Lower leg skin (tissue), 4 donors: ENCODE results near the gene AAGAB. TPM values are rescaled to one million over a fixed set of nuclear protein-coding genes. Genes with fewer than 3 reads are reported as not detected.
A peak's percentile ranks its signal among the peaks of the same experiment; 100 is the strongest.

Source experiments
- DNase-seq, 2 donors: peaks; one replicate each; pipeline ENCODE4 v3.0.0-alpha.2; 2019; ENCODE audit warnings: low spot score in 2 of 2
- H3K4me3 ChIP-seq: fragments of 200-600 bp; sonication (generic); 2 replicates; pipeline ENCODE4 v1.5.1; 2017; ENCODE audit warnings: mild to moderate bottlenecking, low read depth; ENCODE audit not compliant: poor library complexity, severe bottlenecking
- POLR2A ChIP-seq, 2 donors: fragments of 450-650 bp; IDR thresholded peaks; one replicate each; pipeline ENCODE4 v1.6.1; 2016 to 2017; ENCODE audit warnings: antibody characterized with exemption in 2 of 2, mild to moderate bottlenecking in 1 of 2, moderate library complexity in 1 of 2
- WGBS, 2 donors: methylation state at CpG; one replicate each; pipeline ENCODE4 v1.1.5; 2018; 5-methylcytosine and 5-hydroxymethylcytosine counted together
- intact Hi-C: fragments of 100-400 bp; cut with DNase I; formaldehyde crosslinking; loops from one replicate; pipeline ENCODE4 v1.15.0; 2023; ENCODE audit warnings: low total_unique reads
- total RNA-seq, 4 donors: library from RNA; depleted of rRNA; stranded (reverse); fragments of >200 nt; gene quantifications; one replicate each; pipeline ENCODE4 v1.1.0, GENCODE V29; 2016
- TF ChIP-seq, protein P1 (sequence below), 3 donors: fragments of 450-650 bp; IDR thresholded peaks; one replicate each; pipeline ENCODE4 v1.5.1; 2016; ENCODE audit warnings: antibody characterized with exemption in 3 of 3, mild to moderate bottlenecking in 3 of 3, moderate library complexity in 2 of 3

AAGAB gene
- total RNA-seq, 4 donors from 2014 or later, result 11.3 to 23.4 (median 17.5) TPM

DNA sequence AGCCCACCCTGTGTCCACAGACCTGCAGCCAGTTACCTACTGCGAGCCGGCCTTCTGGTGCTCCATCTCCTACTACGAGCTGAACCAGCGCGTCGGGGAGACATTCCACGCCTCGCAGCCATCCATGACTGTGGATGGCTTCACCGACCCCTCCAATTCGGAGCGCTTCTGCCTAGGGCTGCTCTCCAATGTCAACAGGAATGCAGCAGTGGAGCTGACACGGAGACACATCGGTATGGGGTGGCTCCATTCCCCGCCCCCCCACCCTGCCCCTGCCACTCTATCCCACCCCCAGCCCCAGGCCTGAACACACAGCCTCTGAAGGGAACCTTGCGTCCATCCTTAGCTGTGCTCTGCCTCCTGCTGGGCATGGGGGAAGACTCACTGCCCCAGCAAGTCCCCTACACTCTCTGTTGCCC lies 73.2 kb downstream of the AAGAB start:
- intact Hi-C loops, result no loop called here
- no peak overlapping the region for H3K4me3 ChIP-seq
- 93 to 94% methylated on average over 15 of the region's 15 CpGs for WGBS, 2 donors
- no peak for TF ChIP-seq POLR2A (IDR thresholded peaks at IDR 0.05)
- TF ChIP-seq, protein P1, sequence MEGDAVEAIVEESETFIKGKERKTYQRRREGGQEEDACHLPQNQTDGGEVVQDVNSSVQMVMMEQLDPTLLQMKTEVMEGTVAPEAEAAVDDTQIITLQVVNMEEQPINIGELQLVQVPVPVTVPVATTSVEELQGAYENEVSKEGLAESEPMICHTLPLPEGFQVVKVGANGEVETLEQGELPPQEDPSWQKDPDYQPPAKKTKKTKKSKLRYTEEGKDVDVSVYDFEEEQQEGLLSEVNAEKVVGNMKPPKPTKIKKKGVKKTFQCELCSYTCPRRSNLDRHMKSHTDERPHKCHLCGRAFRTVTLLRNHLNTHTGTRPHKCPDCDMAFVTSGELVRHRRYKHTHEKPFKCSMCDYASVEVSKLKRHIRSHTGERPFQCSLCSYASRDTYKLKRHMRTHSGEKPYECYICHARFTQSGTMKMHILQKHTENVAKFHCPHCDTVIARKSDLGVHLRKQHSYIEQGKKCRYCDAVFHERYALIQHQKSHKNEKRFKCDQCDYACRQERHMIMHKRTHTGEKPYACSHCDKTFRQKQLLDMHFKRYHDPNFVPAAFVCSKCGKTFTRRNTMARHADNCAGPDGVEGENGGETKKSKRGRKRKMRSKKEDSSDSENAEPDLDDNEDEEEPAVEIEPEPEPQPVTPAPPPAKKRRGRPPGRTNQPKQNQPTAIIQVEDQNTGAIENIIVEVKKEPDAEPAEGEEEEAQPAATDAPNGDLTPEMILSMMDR (IDR thresholded peaks at IDR 0.05), result no peak
- peak in 1 of 2 donors; percentile 43 for DNase-seq

DNA sequence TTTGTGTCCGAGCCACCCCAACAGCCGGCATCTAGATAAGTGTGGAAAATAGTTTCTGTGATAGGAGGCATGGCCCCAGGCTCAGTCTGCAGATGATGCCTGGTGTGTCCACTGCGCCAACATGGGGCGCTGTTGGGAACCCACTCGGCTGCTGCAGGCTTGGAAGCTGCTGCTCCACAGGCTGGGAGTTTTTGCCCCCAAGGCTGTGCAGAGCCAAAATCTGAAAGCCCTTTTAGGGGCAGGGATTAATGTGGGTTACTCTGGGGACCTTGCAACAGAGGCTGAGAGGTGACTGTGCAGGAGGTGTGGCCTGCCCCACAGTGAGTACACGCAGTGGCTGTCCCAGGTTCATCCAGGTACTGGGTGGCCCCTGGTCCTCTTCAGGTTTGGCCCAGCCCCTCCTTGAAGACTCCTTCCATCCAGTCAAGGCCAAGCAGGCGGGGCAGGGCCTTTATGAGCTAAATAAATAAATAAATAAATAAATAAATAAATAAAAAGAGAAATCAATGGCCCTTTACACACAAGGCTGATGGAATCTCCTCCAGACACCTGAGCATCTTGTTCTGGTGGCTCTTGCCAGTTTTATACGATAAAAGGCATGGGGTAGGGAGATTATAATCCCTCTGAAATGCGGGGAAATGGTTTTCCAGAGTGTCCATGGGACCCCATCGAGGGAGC lies 73.8 kb downstream of the AAGAB start:
- TF ChIP-seq POLR2A (IDR thresholded peaks at IDR 0.05), result no peak
- TF ChIP-seq, protein P1 (IDR thresholded peaks at IDR 0.05), result no peak
- H3K4me3 ChIP-seq, result no peak overlapping the region
- DNase-seq, result peak in 1 of 2 donors; percentile 58
- intact Hi-C loops, result no loop called here
- 93 to 96% methylated on average over 10 of the region's 10 CpGs for WGBS, 2 donors

DNA sequence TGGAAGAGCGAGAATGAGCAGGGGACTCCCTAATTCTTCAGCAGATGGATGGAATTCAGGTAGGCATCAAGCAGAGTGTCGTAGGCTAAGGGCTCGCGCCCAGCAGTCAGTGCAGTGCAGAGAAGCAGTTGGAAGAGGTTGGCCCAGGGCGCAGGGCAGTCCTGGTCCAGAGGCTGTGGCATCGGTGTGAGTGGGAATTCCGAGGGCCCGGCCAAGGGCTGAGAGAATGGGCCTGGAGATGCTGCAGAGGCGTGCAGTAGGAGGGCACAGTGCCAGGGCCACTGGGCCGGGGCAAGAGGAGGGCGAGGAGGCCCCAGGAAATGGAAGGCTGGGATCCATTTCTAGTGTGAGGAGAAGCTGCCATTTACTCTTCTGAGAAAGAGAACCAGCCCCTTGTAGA lies 74.4 kb downstream of the AAGAB start:
- TF ChIP-seq POLR2A (IDR thresholded peaks at IDR 0.05), result no peak
- TF ChIP-seq, protein P1 (IDR thresholded peaks at IDR 0.05), result no peak
- H3K4me3 ChIP-seq, result no peak overlapping the region
- WGBS, 2 donors, result 91 to 93% methylated on average over 11 of the region's 11 CpGs
- intact Hi-C loops, result no loop called here
- peak in 1 of 2 donors; percentile 84 for DNase-seq

DNA sequence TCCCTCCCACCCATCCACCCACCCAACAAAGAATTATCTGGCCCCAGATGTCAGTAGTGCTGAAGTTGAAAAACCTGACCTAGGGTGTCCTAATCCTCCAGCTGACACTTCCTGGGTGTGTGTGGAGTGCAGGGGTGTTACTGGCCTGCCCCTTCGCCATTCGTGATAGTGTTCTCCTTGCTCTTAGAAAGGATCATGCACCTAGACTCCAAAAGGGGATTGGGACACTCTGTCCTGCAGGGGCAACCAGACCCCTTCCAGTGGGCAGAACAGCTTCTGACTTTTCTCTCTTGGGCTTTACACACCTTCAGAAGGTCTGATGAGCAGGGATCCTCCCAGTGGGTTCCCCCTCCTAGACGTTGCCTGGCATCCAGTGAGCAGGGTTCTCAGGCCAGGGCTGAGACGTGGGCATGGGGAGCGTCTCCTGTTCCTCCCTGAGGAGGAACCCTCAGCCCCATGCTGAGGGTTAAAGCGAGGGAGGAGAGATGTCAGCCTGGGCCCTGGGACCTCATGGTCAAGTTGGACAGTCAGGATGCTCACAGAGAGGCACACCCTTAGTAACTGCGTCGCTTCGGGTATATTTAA lies 75.0 kb downstream of the AAGAB start:
- no peak overlapping the region for H3K4me3 ChIP-seq
- TF ChIP-seq, protein P1 (IDR thresholded peaks at IDR 0.05), result no peak
- TF ChIP-seq POLR2A (IDR thresholded peaks at IDR 0.05), result no peak
- intact Hi-C loops, result no loop called here
- 84 to 94% methylated on average over 5 to 9 of the region's 9 CpGs for WGBS, 2 donors
- peak in 1 of 2 donors; percentile 82 for DNase-seq

DNA sequence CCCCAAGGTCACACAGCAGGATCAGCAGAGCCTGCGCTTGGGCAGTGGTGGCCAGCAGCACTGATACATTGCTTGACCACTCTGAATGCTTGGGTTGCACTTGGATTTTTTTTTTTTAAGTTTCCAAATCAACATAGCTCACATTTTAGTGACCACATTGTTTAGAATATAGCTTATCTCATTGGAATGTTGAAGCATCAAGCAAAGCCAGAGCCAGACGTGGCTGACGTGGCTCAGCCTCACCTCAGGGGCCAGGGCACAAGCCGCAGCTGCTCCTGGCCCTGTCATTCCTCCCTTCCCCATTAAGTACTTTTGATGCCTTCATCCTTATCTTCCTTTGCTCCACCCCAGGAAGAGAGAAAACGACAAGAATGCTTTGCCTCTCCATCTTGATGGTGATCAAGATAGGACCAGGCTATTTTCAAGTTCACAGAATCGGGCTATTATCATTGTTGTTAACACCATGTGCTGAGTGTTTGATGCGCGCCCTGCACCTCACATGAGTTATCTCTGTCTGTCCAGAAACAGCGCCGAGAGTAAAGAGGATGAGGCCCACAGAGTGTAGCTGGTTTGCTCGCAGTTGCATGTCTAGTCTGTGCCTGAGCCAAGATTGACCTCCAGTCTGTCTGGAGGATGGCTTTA lies 75.8 kb downstream of the AAGAB start:
- 85 to 86% methylated on average over 11 of the region's 11 CpGs for WGBS, 2 donors
- intact Hi-C loops, result no loop called here
- no peak for TF ChIP-seq POLR2A (IDR thresholded peaks at IDR 0.05)
- TF ChIP-seq, protein P1 (IDR thresholded peaks at IDR 0.05), result no peak
- DNase-seq, result peak in 1 of 2 donors; percentile 56
- H3K4me3 ChIP-seq, result no peak overlapping the region
